HG02610 (cell line): ENCODE measurements around the gene TAB2.

Experiments
- ATAC-seq: cut with Tn5 transposase; IDR thresholded peaks from one replicate; pipeline ENCODE4 v1.9.1; 2021; ENCODE audit warnings: mild to moderate bottlenecking, moderate library complexity; ENCODE audit not compliant: unreplicated experiment

The TAB2 gene

DNA sequence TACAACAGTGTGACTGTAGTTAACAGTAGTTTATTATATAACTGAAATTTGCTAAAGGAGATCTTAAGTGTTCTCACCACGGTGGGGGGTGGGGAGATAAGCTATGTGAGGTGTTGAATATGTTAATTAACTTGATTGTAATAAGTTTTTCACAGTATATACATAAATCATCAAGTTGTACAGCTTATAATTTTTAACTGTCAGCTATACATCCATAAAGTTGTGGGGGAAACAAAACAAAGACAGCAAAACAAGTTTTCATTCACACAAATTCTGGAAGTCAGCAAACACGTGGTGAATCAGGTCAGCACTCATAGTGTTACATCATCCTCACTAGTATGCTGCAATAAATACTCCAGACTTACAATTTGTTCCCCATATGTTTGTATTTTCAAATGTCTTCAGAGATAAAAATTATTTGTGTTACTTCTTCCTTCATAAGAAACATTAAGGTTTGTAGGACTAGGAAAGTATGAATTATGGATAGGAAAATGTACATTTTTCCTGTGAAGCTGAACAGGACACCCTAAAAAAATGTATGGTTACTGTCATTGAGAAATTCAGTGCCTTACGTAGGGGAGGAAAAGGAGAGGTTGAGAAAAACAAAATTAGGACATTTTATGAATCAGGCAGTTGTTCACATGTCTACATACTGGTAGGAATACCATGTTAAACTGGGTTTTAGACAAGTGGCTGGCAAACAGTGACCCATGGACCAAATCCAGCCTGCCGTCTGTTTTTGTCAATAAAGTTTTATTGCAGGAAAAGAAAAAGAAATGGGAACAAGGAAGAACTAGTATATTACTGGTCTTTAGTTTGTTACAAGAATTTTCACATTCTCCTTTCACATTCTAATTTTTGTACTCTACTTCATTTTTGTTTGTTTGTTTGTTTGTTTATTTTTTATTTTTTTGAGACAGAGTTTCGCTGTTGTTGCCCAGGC, 88.6 kb downstream of the TAB2 start:
- ATAC-seq: no peak

DNA sequence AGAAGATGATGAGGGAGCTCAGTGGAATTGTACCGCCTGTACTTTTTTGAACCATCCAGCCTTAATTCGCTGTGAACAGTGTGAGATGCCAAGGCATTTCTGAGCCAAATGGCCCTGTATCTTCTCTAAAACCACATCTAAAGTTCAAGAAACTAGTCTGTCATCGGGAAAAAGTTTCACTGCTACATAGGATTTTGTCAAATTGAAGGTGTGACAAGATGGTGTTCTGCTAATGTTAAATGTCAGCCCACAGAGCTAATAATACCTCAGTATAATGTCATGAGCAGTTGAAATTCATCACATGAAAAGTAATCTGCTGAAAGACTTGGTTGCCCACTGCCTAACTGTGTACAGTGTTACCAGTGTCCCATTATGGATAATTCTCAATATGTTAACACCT, 92.1 kb downstream of the TAB2 start:
- ATAC-seq: no peak

DNA sequence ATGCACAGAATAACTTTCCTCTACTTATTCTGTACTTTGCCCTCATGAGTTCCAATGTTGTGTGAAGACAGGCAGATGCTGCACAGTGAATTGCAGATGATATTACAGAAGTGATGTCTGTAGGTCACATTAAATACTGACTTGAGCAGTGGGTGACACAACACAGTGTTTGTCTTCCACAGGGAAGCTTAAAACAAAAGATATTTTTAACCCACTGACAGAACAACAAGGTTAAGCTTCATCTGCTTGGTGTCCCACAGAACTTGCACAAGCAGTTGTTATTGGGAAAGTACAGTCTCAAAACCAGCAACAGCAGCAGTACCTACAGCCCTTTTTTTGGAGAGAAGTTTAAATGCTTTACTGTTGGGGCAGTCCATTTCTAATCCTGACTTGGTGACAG, 93.0 kb downstream of the TAB2 start:
- ATAC-seq: no peak

DNA sequence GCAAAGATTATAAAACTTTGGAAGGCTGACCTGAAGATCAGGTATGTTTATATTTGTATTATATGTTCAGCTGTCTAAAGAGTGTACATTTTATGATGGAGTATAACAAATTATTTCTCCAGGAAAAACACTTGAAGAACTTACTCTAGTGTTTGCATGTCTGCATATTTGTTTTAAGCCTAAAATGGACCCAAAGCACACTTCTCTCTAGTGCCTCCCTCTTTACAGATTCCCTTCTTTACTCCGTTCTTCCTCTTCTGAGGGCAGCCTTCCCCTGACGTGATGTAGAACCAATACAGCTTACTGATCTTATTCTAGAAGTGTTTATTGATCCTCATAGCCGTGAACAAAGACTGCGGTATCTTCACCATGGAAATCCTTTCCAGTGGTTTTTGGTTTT, 96.5 kb downstream of the TAB2 start:
- ATAC-seq: no peak

DNA sequence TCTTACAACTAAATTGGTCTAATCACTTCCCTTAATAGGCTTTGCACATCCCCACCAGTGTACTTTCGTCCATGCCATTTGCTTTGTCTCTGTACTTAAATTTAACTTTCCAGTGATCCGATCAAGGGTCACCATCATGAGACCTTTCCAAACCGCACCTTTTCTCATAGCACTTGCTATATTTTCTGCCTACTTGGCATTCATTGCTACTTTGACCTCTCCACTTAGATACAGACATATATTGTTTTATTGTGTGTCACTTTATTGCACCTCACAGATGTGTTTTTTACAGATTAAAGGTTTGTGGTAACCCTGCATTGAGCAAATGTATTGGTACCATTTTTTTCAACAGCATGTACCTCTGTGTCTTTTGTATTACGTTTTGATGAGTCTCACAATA, 97.3 kb downstream of the TAB2 start:
- ATAC-seq: no peak

DNA sequence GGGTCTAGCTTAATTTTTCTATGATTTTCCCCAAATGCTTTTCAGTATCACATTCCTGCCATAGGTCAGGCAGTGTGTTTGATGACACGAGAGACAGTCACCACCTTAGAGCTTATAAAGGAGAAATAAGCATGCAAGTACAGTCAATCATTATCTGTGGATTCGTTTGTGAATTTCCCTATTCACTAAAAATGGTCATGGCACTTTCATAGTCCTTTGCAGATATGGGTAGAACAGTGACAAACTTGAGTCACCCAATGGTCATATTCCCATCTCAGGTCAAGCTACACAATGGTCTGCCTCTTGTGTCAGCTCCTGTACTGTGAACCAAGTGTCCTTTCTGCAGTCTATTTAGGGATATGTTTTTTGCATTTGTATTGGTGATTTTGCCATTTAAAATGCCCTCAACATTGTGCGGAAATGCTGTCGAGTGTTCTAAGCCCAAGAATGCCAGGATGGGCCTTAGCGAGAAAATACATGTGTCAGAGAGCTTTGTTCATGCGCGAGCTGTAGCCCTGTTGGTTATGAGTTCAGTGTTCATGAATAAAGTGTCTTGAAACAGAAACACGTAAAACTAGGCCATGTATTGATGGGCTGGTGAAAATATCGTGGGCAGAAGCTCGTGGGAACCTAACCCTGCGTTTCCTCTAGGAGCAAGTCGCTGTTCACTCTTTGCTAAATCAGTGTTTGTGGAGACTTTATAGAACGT, 102.3 kb downstream of the TAB2 start:
- ATAC-seq: no peak

DNA sequence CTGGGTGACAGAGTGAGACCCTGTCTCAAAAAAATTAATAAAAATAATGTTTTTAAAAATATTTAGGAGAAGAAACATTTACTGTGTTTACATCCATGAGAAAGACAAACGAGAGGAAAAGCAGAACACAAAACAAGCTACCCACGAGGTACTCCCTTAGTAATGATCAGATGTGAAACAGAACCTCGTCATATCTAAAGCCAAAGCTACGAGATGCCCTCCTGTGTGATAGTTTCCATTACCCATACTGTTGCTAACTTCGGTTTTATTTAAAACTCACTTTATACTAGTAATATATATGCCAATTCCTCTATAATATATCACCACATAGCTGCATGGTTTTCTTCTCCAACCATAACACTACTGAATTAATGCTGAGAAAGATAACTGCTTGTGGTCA, 103.6 kb downstream of the TAB2 start:
- no peak for ATAC-seq

DNA sequence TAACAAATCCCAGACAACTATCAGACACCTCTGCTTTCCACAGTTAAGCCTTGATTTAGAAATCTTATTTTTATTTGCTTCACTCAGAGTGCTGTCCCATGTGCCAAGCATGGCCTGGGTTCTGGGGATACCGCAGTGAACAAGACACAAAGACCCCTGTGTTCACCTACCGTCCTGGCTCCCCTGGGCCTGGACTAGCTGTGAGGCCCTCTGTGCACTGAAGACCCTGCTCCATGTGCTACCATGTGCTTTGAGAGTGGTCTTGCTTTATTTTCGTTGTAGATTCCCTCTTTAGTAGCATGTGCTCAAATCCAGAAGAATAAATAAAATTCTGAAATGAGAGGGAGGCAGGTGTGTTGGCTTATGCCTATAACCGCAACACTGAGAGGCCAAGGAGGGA, 105.1 kb downstream of the TAB2 start:
- no peak for ATAC-seq

DNA sequence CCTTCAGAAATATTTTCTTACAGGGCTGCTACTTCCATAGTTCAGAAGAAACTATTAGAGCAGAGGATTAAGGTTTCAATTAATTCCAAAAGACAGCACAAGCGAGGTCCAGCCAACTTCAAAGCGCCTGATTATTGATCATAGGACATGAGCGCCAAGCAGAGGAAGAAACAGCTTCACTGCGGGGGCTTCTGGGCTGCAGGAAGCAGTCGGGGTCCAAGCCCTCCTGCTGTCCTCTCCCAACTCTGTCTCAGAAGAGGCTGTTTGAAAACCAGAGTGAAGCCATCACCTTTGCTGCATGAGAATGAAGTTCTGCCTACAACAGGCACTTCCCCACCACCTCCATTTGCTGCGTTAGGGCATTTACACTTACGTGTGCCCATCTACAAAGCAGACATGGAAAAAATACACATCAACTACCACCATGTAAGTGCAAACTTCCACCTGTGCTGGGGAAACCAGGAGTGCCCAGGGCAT, 106.5 kb downstream of the TAB2 start:
- ATAC-seq: no peak

DNA sequence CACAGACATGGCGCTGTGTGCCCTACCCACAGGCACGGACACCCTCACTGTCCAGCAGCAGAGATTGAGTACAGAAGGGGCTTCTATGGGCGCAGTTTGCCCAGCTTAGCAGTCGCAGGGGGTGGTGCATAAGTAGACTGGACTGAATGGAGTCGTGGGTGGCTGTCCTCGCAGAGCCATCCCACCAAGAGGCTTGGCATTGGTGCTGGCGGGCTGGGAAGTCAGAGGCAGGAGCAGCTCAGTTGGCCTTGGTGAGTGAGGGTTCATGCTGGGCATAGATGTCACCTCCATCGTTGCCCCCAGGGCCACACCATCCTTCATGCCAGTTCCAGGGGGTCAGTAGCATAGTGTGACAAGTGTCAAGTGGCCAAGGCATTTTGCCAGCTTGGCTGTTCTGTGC, 107.7 kb downstream of the TAB2 start:
- ATAC-seq: no peak

DNA sequence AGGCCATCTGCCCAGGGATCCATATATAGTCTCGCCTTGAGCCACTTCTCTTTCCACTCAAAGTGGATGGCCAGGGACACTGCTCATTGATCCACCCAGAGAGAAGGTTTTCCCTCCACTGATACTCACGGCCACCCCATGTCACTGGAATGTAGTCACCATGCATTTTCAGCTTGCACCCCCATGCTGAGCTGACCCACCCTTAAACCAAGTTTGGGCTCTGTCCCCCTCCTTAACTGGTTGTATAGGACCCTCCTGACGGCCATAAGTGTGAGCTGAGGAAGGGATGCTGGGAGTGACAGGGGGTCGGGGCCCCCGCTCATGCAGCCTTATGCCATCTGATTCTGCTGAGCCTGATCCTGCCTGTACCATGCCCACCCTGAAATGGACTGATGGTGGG, 108.2 kb downstream of the TAB2 start:
- no peak for ATAC-seq

DNA sequence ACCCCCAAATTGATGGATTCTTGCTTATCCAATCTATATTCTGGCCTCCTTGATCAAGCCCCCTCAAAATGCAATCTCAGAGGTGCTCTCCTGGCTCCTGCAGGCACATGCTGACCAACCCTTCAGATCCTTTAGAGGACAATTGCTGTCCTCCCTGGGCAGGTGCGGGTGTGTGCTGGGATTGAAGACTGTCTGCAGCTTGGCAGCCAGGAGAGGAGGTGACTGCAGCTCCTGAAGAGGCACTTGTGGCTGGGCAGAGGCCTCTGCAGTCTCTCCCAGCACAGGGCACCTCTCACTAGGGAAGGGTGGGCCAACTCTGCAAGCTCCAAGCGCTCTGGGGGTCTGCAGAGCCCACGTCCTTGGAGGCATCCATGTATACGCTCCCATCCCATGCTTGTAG, 111.1 kb downstream of the TAB2 start:
- ATAC-seq: no peak

DNA sequence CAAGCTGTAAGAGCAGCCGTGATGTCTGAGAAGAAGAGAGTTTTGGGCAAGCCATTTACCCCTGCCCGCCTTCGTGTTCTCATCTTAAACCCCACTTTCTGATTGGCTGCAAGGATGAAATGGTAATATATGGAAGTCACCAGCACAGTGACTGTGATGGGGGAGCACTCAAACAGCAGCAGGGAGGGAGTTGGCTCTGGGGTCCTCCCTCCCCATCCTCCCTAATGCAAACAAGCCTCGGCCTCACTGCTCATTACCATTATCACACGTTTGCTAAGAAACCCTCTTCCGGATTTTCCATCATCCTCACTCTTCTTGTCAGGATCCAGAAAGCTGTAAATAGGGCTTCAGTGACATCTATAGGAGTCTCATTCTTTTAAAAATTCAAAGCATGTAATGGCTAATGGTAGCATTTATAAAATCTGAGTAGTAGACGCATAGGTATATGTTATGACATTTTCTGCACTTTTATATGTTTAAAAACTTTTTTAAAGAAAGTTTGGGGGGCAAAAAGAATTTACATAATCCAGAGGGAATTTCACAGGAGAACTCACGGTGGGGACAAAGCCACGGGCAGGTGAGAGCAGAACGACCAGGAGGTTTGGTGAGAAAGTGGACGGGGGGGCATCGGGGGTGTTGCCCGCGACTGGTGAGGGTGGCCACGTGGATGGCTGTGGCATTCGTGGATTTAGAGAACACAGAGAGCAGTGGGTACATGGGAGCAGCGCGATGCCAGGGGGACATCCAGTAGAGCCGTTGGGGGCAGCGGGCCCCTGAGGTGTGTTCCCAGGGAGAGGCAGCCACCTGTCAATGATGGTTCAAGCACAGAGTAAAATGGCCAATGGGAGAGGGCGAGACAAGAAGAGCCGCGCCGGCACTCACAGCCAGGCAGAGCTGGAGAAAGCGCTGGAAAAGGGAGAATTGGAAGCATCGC, 112.2 kb downstream of the TAB2 start:
- ATAC-seq: no peak

DNA sequence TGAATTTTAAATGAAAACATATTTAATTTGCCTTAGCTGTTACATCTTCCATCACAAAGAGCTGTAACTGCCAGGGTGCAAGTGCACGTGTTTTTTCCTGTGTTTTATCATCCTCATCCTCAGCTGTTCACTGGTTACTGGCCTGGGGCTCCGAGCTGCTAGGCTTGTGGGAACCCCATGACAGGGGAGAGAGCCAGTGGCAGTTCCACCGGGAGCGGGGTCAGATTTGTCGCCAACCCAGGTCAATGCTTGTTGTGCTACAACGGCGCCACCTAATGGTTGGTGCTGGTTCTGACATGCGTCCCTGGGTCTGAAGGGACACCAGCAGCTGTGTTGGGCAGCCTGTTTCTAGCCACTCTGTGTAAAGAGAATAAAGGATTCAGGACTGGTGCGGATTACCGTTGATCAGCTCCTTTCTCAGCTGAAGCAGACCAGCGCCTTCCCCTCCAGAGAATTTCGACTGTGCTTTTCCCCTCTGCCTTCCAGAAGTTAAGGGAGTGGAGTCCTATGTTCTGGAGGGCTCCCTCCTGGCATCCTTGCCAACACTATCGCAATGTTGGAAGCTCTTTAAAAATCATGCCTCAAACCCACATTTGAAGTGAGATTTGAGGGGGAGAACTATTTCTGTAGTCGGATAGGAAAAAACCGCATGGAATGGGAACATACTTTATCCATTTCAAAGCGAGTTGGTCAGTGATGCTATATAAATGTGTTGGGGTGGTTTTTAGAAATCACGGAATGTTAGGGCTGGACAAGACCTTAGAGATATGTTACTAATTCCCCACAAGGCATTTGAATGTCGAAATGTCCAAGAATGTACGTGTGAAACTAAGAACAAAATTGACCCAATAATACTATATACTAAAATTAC, 114.6 kb downstream of the TAB2 start:
- peak; percentile 90 for ATAC-seq

DNA sequence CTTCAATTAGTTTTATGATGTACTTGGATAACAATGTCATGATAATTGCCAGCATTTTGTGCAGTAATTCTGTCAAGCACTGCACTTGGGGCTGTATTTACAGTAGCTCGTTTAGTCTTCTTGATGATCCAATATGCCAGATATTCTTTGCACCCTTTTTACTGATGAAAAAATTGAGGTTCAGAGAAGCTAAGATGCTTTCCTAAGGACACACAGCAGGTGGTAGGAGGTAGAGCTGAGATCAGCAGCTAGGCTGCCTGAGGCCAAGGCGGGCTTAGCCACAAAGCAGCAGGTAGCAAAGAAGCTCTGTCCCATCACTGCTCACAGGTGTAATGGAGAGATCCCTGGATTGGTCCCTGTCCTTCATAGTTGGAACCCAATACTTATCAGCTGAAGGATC, 115.9 kb downstream of the TAB2 start:
- ATAC-seq: no peak

DNA sequence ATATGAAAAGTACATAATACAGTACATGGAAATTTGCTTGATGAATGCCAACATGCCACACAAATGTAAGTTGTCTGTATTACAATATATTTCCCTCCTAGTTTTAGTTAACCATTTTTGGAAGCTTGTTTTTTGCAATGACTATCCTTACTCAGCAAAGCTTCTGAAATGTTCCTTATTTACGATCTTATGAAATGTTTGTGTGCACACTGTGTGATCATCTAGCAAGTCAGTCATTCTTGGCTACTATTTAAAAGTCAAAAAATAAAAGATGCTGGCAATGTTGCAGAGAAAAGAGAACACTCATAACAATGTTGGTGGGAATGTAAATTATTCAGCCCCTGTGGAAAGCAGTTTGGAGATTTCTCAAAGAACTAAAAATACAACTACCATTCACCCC, 116.4 kb downstream of the TAB2 start:
- ATAC-seq: no peak

DNA sequence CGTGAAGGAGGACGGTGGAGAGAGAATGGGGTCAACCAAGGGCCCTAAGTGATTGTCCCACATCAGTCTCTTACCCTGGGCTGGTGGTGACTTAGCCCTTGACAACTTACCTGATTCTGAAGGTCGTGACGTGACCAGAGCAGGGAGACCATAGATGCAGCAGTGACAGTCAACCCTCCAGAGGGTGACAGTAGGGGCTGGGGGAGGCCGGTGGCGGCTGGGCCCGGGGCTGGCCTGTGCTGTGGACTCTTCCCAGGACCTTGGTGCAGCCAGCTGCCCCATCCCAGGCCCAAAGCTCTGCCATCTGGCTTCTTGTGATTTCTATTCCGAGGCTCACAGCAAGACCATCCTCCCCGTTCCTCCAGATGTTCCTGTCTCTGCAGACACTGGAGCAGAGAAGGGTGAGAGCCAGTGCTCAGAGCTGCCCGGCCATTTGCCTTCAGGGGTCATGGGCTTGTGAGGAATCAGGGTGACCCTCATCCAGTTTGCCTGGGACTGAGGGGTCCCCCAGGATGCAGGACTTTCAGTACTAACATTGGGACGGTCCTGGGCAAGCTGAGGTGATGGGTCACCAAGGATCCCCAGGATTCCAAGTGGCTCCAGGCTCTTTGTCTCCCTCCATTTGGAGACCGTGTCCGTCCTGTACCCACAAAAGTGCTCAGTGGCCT, 118.5 kb downstream of the TAB2 start:
- ATAC-seq: no peak

DNA sequence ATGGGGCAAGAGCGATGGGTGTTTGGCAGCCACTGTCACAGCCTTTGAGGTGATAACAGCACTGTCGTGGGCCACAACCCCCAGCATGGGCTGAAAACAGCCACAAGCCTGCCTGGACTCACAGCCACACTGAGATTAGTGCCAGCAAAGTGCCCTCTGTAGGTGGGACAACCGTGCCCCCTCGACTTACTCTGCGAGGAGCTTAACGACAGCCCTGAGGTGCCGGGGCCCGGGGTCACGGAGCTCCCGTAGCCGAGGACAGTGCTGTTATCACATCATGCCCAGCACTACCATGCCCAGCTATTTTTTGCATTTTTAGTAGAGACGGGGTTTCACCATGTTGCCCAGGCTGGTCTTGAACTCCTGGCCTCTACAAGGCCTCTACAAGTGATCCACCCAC, 119.1 kb downstream of the TAB2 start:
- no peak for ATAC-seq

DNA sequence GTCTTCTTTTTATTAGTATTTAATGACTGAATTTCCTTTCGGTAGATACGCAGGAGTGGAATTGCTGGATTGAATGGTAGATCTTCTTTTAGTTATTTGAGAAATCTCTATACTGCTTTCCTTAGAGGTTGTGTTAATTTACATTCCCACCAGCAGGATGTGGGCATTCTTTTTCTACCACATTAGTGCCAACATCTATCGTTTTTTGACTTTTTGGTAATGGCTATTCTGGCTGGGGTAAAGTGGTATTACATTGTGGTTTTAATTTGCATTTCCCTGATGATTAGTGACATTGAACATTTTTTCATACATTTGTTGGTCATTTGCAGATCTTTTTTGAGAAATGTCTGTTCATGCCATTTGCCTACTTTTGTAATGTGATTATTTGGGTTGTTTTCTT, 119.7 kb downstream of the TAB2 start:
- no peak for ATAC-seq

DNA sequence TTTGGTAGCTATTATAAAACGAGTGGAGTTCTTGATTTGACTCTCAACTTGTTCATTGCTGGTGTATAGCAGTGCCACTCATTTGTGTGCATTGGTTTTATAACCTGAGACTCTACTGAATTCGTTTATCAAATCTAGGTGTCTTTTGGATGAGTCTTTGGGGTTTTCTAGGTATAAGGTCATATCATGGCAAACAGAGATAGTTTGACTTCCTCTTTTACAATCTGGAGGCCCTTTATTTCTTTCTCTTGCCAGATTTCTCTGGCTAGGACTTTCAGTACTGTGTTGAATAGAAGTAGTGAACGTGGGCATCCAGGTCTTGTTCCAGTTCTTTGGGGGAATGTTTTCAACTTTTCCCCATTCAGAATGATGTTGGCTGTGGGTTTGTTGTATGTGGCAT, 121.3 kb downstream of the TAB2 start:
- peak; percentile 64 for ATAC-seq
